GM12874 (cell line): ENCODE measurements around the gene TMEM179.

Experiments
- CTCF ChIP-seq: IDR thresholded peaks from 2 replicates; pipeline ENCODE4 v1.5.1; 2011; ENCODE audit warnings: low read depth, mild to moderate bottlenecking, control low read depth, low read length, moderate library complexity; ENCODE audit not compliant: insufficient read depth

TMEM179 gene

GRCh38 chr14:104639885-104640548 lies 35.4 kb upstream of the TMEM179 start:
- TF ChIP-seq CTCF = peak; percentile 97

DNA sequence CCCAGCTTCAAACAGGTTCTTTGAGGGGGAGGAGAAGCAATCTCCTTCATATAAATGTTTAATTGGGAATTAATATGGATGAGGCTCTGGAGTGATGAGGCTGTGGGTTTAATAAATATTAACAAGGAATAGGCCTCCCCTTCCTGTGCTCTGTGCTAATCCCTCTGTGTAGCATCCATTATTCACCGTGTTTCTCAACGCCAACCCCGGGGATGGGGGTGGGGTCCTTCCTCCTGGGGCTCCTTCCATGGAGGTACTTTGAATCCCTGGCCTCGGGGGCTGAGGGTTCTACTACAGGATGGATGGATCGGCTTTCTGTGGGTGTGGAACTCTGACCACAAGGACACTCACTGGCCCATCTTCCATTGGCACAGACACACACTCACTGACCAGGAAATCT lies 34.9 kb upstream of the TMEM179 start:
- no peak for TF ChIP-seq CTCF

- no peak for TF ChIP-seq CTCF
Observed at GRCh38 chr14:104638927-104639450, 34.4 kb upstream of the TMEM179 start.

DNA sequence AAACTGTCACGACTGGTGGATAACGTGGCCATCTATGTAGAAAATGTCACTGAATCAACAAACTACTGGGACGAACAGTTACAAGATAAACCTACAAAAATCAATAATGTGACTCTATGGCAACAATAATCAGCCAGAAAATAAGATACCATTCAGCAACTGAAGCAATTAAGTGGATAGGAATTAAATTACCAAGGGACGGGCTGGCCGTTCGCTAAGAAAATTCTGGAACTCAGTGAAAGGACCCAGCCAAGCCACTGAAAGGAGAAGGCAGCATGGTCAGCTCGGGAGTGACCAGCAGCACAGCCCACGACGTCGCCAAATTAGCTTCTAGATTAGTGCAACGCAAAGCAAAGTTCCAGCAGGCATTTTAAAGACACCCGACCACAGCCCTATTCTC lies 33.6 kb upstream of the TMEM179 start:
- no peak for TF ChIP-seq CTCF

DNA sequence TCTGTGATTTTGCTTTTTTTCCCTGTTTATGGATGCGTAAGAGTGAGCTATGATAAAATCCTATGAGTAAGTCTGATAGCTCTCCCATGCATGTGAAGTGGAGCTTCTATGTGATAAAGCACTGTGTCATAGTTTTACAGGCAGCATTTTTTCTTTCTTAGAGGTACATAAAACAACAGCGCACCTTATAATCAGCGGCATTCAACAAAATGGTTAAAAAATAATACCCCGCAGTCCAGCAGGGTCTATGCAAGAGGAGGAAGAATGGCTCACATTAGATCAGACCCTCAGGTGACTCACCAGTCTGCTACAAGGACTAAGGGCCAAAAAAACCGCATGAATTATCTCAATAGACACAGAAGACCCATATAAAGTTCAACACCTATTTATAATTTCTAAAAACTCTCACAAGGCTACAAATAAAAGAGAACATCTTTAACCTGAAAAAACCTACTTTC lies 33.0 kb upstream of the TMEM179 start:
- no peak for TF ChIP-seq CTCF

GRCh38 chr14:104636131-104636530 lies 31.6 kb upstream of the TMEM179 start:
- TF ChIP-seq CTCF = no peak

DNA sequence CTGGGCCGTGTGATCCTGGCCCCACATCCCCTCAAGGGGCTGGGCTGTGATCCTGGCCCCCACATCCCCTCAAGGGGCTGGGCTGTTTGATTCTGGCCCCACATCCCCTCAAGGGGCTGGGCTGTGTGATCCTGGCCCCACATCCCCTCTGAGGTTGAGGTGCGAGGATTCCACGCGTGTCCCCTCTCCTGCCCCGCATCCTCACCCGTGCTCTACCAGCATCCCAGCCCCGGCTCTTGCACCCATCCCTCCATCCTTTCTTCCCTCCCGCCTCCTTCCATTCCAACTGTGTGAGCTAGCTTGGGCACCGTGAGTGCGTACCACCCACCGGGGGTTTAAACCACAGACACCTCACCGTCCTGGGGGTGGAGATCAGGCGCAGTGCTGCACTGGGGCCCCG lies 31.1 kb upstream of the TMEM179 start:
- no peak for TF ChIP-seq CTCF
